GM12891 (cell line): Measurements from ENCODE around the gene SHANK3.

Experiments
- PAX5 ChIP-seq: IDR thresholded peaks from 2 replicates; pipeline ENCODE4 v1.6.1; 2011; ENCODE audit warnings: low read length, moderate library complexity, mild to moderate bottlenecking; ENCODE audit not compliant: insufficient read depth, severe bottlenecking
- POLR2A ChIP-seq: IDR thresholded peaks from 2 replicates; pipeline ENCODE4 v1.6.1; 2011; ENCODE audit warnings: low read depth, low read length, control low read depth
- POLR2AphosphoS5 ChIP-seq: IDR thresholded peaks from 2 replicates; pipeline ENCODE4 v1.6.1; 2011; ENCODE audit warnings: low read depth, low read length, control low read depth
- SPI1 ChIP-seq: IDR thresholded peaks from 2 replicates; pipeline ENCODE4 v1.6.1; 2011; ENCODE audit warnings: low read depth, low read length, control low read depth
- TAF1 ChIP-seq: IDR thresholded peaks from 2 replicates; pipeline ENCODE4 v1.6.1; 2011; ENCODE audit warnings: low read depth, low read length, control low read depth

- TF ChIP-seq POLR2AphosphoS5 = no peak
- TF ChIP-seq POLR2A = no peak
- no peak for TF ChIP-seq TAF1
- no peak for TF ChIP-seq PAX5
- no peak for TF ChIP-seq SPI1
Measured at GRCh38 chr22:50715776-50716175, 43.2 kb downstream of the SHANK3 start.
